CD4-positive, alpha-beta T cell treated with Interleukin-2 at 100 ng/mL for 4 hours (primary cell): Measurements from ENCODE around the gene CEP83.

ENCODE experiments used
- DNase-seq: peaks from one replicate; pipeline ENCODE4 v3.0.0-alpha.2; 2020; ENCODE audit warnings: low spot score

The CEP83 gene

DNA sequence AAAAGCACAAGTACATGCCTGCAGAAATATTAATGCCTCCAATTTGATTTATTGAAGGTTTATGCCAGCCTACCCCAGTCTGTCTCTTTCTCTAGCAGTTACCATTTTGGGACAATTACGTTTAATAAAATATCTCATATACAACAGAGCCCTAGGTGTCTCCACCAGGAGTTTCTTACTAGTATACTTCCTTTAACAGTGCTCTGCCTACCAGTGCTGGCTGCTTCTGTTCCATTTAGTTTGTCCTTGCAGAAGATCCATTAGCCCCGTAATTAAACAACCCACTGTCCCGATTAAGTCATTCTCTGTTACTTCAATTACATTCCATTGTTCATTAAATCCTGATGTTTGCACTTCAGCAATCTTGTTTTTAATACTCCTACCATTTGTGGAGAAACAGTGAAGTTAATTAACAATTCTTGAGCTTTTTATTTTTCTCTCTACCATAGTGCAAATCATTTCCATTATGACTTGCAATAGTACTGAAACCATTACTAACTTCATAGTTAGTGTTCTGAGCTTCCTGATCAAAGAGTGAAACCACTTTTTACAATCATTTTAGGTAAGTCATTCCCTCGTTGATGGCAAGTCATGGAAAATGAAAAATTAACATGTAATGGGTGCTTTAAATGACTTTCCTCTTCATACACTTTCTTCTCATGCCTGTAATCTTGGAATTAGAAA is 190.2 kb downstream of the CEP83 start:
- no peak for DNase-seq

DNA sequence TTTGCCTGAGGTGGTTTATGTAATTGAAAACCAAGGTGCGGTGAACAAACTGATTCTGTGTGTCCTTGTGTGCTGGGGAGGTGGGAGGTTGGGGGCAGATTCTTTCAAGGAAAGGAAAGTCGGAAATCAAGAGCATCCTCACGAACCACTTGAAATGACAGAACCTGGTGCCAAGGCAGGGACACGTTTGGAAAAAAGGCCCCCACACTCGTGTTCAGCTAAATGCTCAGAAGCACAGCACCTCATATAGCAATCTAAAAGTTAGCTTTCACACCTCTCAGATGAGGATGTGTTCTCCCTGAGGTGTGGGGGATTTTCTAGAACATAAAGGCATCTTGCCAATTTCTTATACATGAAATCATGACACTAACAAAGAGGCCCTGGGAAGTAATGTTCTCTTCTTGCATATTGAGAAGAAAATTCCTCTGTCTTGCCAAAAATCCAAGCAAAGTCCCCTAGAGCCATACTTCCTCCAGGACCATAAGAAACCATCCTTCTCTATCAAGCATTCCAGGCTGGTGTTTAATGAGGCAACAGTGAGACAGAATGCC is 191.7 kb downstream of the CEP83 start:
- no peak for DNase-seq

DNA sequence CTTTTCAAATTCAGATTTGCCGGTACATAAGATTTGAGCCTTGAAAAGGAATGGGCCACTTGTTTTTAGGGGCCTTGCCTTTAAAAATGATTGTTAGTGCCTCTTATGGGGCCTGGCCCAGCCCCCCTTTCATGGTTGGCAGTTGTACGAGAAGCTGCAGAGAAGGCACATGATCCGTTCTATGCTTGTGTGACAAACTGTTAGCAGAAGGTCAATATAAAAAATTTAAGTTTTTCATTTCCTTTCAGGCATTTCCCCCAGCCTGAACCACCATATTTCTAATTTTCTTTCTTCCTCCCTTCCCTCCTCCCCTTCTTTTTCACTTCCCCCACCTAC is 192.2 kb downstream of the CEP83 start:
- no peak for DNase-seq

DNA sequence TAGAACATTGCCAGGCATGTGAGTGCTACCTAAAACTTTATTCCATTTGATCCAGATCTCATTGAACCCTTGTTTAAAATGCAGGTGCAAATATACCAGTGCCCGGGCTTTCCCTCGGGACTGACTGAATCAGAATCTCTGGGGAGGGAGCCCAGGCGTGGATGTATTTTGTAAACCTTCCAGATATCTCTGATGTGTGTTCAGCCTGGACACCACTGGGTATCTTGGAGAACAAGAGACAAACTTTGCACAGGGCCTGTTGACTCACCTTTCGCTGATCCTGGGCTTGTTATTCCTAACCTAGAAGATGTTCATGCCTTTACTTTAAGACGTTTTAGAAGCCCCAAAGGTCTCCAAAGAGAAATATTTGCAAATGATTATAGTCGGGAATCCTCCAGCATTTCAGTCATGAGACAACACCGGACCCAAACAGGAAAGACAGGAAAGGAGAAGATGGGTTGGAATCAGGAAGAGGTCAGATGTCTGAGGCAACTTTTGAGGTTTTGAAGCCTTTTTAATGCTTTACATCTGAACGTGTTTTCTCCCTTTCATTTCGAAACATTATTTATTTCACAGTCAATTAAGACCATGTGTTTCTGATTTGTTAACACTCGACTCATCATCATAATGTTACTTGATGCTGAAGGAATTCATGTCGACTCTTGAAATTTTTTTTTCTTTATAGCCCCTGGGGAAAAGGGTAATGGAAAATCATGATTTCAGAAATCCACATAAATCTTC is 192.7 kb downstream of the CEP83 start:
- DNase-seq: no peak

DNA sequence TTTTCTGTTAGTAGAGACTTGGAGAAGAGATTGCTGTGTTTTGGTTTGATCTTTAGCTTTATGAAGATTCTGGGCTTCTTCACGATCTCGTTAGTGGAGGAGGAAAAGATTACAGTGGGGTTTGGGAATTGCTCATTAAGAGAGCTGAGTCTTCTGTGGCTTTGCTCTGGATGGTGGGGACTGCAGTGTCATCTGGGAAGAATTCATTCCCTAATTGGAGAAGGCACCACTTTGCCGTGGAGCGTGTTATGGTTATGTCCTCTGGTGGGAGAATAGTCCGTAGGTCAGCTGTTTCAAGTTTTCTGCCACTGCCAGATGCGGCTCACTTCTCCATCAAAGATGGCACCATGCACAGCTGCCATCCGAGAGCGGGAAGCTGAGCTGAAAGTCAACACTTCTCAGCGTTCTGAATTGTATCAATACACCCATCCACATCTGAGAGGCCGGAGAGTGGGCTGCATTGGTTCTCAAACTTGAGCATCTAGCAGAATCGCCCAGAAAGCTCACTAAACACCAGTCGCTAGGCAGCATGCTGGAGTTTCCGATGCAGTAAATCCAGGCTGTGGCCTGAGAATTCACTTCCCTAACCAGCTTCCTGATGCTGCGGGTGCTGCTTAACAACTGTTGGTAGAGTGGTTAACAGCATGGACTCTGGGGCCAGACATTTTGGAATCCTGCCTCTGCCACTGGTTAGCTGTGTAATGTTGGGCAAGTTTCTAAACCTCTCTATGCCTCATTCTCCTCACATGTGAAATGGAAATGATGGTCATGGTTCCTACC is 193.5 kb downstream of the CEP83 start:
- no peak for DNase-seq

DNA sequence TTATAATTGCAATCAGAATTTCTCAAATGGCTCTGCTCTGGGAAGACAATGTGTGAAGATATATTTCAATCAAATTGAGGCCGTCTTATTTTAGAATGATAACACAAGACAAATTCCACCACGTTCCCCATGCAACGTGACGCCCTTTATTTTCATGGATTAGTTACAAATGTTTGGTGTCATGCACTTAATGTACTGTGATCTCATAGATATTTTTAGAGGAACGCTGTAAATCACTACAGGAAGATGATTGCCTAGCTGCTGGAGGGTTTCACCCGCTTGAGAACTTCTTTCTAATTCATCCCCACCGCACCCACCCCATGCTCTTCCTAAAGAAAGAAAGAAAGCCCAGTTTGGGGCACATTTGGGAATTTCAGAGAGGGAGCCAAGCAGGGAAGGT is 194.1 kb downstream of the CEP83 start:
- DNase-seq: no peak

DNA sequence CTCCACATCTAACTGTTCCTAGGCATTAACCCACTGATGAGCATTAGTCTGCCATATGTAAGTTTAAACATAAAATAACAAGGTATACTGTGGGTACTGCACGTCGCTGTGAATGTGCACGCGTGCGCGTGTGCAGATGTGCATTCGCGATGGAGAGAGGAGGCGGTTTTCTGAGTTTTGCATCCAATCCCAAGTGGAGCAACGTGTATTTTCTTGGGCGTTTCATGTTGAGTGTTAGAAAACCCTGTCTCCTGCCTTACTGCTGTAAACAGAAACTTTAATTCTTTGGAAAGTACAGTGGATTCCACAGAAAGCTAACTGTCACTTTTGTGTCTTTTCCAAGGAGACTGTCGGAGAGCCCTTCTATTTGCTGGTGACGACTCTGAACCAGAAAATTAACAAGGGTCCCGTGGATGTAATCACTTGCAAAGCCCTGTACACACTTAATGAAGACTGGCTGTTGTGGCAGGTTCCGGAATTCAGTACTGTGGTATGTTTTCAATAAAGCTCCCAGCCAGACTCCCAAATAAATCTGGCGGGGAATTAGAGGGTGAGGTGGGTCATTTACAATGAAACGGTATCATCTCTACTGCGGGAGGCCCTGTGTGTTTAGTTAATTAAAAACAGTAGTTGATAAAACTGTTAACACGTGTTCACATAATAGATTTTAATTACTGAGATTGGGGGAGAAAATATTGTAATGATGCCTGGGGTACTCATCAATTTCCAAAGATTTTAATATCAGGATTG is 194.8 kb downstream of the CEP83 start:
- DNase-seq: no peak

DNA sequence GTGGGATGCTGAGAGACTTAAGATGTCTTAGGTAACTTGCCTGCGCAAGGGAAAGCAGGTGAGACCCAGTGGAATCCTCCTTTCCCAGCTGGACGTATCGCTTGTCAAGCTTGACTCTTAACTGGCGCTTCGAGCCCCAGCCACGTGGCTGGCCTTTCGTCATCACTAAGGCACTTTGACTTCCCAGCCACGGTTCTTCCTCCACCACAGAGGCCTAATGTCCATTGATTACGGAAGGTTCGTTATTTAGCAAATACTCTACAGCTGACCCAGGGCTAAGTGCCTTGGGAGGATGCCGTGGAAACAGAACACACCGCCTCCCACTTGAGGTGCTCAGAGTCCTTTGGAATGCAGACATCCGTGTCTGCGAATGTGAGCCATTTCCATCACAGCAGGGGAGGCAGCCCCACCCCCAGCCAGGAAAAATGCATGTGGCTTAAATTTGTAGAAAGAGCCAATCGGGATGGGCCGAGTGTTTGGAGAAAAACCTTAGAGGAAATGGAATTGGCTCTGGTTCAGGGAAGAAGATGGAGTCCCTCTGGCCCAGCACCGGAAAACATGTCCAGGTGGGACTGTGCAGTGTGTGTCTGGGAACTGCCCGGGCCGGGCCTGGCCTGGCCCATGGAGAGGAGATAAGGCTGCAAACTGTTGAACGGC is 195.6 kb downstream of the CEP83 start:
- DNase-seq: no peak

DNA sequence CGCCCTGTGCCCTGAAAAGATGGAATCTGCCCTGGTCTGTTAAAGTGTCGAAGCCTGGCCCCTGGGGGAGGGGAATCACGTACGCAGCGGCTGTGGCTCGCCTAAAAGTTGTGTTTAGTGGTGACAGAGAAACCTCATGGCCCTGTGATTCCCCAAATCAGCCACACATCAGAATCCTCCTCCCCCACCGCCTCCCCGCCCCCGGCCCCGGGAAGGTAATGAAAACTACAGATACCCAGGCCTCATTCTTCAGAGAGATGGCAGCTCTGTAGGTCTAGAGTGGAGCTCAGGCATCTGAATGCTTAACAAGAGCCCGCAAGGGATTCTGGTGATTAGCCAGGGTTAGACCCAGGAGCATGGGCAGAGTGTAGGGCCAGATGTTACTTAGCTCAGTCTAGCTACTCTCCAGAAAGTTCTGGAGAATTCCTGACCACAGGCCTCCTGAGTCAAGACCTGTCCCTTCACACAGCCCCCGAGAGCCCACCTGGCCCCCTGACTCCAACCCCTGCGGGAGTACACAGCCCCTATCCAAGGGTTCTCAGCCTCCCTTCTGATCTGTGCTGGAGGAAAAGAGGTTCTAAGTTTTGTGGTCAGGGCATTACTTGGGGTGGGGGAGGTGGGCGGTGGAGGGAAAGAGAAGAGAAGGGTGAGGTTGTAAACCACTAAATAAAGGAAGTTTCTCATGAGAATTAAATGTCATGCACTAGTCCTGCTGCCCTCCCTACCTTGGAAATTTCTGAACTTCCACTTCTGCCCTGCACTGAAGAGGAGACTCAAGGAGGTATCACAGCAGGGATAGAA is 196.5 kb downstream of the CEP83 start:
- peak; percentile 62 for DNase-seq

DNA sequence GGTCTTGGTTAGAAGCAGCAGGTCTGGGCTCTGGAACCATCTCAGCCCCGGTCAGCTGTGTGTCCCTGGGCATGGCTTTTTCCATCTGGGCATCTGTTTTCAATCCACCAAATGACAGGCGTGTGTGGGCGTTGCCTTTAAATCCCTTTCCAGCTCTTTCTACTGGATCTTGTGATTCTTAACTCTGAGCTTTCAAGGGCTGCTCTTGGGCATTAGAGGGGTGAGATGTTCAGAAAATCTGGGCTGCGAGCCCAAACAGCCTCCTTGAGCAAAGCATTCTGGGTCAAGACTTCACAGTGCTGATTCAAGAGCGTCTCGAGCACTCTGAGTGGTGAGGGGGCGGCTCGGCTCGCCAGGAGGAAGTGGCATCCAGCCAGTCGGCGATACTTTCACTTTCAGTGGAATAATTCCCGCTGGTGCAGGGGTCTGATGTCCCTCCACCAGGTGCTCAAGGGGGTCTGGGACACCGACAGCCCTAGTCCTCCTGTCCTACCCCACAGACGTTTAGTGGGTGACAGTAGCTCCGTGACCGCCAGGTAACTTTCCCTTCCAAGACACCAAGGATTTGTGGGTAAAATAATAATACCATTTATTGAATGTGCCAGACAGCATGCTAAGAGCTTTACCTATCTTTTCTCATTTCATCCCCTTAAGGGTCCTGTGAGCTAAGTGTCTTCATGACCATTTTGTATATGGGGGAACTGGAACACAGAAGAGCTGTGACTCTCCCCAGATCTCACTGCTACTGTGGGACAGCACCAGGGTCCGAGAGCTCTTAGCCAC is 197.2 kb downstream of the CEP83 start:
- DNase-seq: peak; percentile 79

DNA sequence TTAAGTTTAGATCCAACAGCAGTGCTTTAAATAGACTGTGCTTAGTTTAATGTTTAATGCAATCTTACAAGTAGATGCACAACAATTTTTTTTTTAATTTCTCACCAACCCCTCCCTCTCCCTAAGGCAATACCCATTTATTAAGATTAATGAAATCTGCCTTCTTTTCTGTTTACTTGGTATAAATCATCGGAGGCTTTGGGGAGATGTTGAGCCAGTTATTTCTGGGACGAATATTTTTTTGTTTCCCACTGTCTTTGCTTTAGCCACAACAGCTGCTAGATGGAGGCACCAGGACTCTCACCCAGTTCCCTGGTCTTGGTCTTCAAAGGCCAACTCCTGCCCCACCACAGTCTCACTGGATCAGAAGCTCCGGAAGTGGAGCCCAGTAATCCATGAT is 197.9 kb downstream of the CEP83 start:
- DNase-seq: no peak

DNA sequence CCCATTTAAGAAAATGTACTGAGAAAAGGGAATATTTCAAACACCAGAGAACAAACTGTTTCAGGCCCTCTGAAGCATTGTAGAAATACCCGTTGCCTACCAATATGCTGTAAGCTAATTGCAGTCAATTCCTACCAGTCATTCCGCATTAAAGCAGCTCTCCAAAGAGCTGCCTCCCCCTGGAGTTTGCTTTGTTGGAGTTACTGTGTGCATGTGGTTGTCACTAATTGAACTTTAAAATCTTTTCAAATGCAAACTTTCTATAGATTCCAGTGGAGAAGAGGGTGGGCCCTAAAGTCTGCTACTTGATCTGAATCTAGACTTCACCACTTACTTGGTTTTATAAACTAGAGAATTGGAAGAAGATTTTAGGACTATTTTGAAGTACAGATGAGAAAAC is 198.5 kb downstream of the CEP83 start:
- DNase-seq: no peak

DNA sequence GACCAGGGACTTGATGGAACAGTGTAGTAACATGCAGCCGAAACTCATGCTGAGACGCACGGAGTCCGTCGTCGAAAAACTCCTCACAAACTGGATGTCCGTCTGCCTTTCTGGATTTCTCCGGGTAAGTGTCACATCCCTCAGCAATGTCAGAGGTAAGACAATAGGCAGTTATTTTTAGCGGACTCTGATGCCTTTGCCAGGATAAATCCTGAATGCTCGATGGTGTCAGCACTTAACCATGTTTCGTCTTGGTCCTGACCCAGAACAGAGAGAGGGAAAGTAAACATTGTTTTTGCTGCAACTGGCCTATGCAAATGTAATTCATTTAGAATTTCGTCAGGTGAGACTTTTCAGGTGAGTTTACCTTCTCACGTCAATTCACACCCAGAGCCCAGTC is 198.9 kb downstream of the CEP83 start:
- no peak for DNase-seq

DNA sequence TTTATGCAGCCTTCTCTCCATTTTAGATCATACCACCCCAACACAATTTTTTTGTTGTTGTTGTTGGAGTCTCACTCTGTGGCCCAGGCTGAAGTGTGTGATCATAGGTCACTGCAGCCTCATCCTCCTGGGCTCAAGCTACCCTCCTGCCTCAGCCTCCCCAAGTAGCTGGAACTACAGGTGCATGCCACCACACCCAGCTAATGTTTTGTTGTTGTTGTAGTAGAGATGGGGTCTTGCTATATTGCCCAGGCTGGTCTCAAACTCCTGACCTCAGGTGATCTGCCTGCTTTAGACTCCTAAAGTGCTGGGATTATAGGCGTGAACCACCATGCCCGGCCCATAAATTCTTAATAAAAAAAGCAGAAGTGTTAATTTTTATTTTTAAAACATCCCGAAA is 199.7 kb downstream of the CEP83 start:
- DNase-seq: no peak

DNA sequence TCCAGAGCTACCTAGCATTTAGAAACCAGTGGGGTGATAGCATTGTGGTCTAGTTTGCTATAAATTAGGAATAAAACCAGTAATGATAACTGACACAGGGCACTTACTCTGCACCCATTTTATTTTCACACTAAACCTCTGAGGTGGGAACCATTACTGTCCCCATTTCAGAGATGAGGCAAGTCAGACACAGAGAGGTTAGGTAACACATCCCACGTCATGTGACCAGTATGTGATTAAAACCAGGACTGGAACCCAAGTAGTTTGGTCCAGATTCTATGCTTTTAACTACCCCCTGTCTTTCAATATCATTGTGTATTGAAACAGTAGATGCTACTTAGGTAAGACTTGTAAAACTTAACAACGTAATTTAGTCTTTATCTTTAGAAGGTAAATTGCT is 201.1 kb downstream of the CEP83 start:
- DNase-seq: no peak
